ENCODE data around the gene QTRT2.

QTRT2 gene

GRCh38 chr3:114122027-114122709, 65.6 kb downstream of the QTRT2 start:
- DNase-seq (ENCODE audit: low read depth in 2 of 2), result no peak

- DNase-seq (ENCODE audit: low read depth in 2 of 2), result no peak
Measured at GRCh38 chr3:114126461-114126860, 69.9 kb downstream of the QTRT2 start.

- DNase-seq (ENCODE audit: low read depth in 2 of 2), result no peak
Measured at GRCh38 chr3:114127517-114127916, 71.0 kb downstream of the QTRT2 start.

GRCh38 chr3:114128231-114128630, 71.7 kb downstream of the QTRT2 start:
- DNase-seq (ENCODE audit: low read depth in 2 of 2), result no peak

GRCh38 chr3:114128826-114129225, 72.3 kb downstream of the QTRT2 start:
- no peak for DNase-seq (ENCODE audit: low read depth in 2 of 2)

- DNase-seq (ENCODE audit: low read depth in 2 of 2), result no peak
Measured at GRCh38 chr3:114132500-114132899, 76.0 kb downstream of the QTRT2 start.

GRCh38 chr3:114133947-114134346, 77.4 kb downstream of the QTRT2 start:
- no peak for DNase-seq (ENCODE audit: low read depth in 2 of 2)
